ENCODE measurements around the gene TPM2.

Gene TPM2

GRCh38 chr9:35679766-35680330 lies 9.9 kb downstream of the TPM2 start:
- peaks cover 12% of the 10 kb centered on the region for H3K4me1 ChIP-seq (ENCODE audit: low read length)
- H3K79me2 ChIP-seq (ENCODE audit: low read length), result no peaks in the 10 kb centered on the region
- H3K36me3 ChIP-seq (replicated peaks; ENCODE audit: low read depth, low read length), result no peaks in the 10 kb centered on the region
- H3K4me3 ChIP-seq (ENCODE audit: low read length), result no peak overlapping the region
- no peak overlapping the region for H2AFZ ChIP-seq (ENCODE audit: low read depth, low read length)
- no peak overlapping the region for H3K4me2 ChIP-seq (ENCODE audit: low read length)
- H4K20me1 ChIP-seq (ENCODE audit: insufficient read depth, low read length), result no peaks in the 10 kb centered on the region
- H3K9me3 ChIP-seq (ENCODE audit: insufficient read depth, low read length), result no peaks in the 10 kb centered on the region
- no peaks in the 10 kb centered on the region for H3K27me3 ChIP-seq (ENCODE audit: low read depth, low read length)
- no peak overlapping the region for H3K27ac ChIP-seq (ENCODE audit: low read length)
- H3K9ac ChIP-seq (ENCODE audit: low read length), result no peak overlapping the region
- TF ChIP-seq EZH2phosphoT487 (IDR thresholded peaks at IDR 0.05; ENCODE audit: low read depth) (no peak), CTCF (IDR thresholded peaks at IDR 0.05; ENCODE audit: low read depth, low read length) (no peak)

DNA sequence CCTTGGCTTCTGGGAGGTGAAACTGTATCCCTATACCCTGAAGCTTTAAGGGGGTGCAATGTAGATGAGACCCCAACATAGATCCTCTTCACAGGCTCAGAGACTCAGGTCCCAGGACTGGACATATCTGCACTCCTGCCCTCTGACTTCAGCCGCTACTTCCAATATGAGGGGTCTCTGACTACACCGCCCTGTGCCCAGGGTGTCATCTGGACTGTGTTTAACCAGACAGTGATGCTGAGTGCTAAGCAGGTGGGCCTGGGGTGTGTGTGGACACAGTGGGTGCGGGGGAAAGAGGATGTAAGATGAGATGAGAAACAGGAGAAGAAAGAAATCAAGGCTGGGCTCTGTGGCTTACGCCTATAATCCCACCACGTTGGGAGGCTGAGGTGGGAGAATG lies 10.6 kb downstream of the TPM2 start:
- no peak overlapping the region for H3K4me3 ChIP-seq (ENCODE audit: low read length)
- TF ChIP-seq CTCF (IDR thresholded peaks at IDR 0.05; ENCODE audit: low read depth, low read length), result no peak
- no peak for TF ChIP-seq EZH2phosphoT487 (IDR thresholded peaks at IDR 0.05; ENCODE audit: low read depth)
- no peak overlapping the region for H3K9ac ChIP-seq (ENCODE audit: low read length)
- H2AFZ ChIP-seq (ENCODE audit: low read depth, low read length), result no peak overlapping the region
- peaks cover 12% of the 10 kb centered on the region for H3K4me1 ChIP-seq (ENCODE audit: low read length)
- H3K9me3 ChIP-seq (ENCODE audit: insufficient read depth, low read length), result no peaks in the 10 kb centered on the region
- H3K27me3 ChIP-seq (ENCODE audit: low read depth, low read length), result peaks cover 7% of the 10 kb centered on the region
- H3K4me2 ChIP-seq (ENCODE audit: low read length), result no peak overlapping the region
- no peaks in the 10 kb centered on the region for H4K20me1 ChIP-seq (ENCODE audit: insufficient read depth, low read length)
- H3K79me2 ChIP-seq (ENCODE audit: low read length), result no peaks in the 10 kb centered on the region
- no peaks in the 10 kb centered on the region for H3K36me3 ChIP-seq (replicated peaks; ENCODE audit: low read depth, low read length)
- H3K27ac ChIP-seq (ENCODE audit: low read length), result no peak overlapping the region

GRCh38 chr9:35675732-35676392 lies 13.9 kb downstream of the TPM2 start:
- H3K4me3 ChIP-seq (ENCODE audit: low read length), result peak overlapping the region; percentile 63
- H3K4me2 ChIP-seq (ENCODE audit: low read length), result peak overlapping the region; percentile 50
- peak overlapping the region; percentile 41; the same call in 1 of the 2 replicates for H3K9ac ChIP-seq (ENCODE audit: low read length)

More at GRCh38 chr9:35675732-35676392, 13.9 kb downstream of the TPM2 start:
- Histone ChIP-seq H2AFZ (ENCODE audit: low read depth, low read length) (peak overlapping the region; percentile 46; the same call in 1 of the 2 replicates), H3K36me3 (replicated peaks; ENCODE audit: low read depth, low read length) (no peaks in the 10 kb centered on the region), H3K27me3 (ENCODE audit: low read depth, low read length) (peaks cover 10% of the 10 kb centered on the region), H4K20me1 (ENCODE audit: insufficient read depth, low read length) (no peaks in the 10 kb centered on the region), H3K79me2 (ENCODE audit: low read length) (no peaks in the 10 kb centered on the region), H3K27ac (ENCODE audit: low read length) (no peak overlapping the region), H3K4me1 (ENCODE audit: low read length) (peaks cover 15% of the 10 kb centered on the region), H3K9me3 (ENCODE audit: insufficient read depth, low read length) (no peaks in the 10 kb centered on the region)
- TF ChIP-seq EZH2phosphoT487 (IDR thresholded peaks at IDR 0.05; ENCODE audit: low read depth) (no peak), CTCF (IDR thresholded peaks at IDR 0.05; ENCODE audit: low read depth, low read length) (no peak)

All from OCI-LY3 (cell line).